ENCODE data around the gene WDR17.

Gene WDR17

DNA sequence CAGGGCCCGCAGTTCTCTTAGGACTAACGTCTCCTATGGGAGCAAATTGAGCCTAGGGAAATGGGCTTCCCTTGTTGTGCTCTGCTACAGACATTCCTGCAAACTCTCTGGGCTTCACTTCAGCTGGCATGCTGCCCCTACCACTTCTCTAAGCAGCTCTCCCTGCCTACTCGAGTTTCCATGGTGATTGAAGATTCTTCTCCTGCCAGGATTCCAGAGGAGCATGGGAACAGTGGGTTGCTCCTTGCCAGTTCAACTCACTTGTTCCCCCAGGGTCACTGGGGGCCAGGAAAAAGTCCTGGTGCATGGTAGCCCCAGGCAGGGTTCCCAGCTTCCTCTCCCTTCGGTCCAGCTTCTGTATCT lies 21.1 kb upstream of the WDR17 start:
- no peaks in the 10 kb centered on the region for H3K9me3 ChIP-seq (ENCODE audit: insufficient read depth, low read depth, low read length)
- H3K27ac ChIP-seq (ENCODE audit: low read depth, low read length) = no peak overlapping the region
- H2BK5ac ChIP-seq (ENCODE audit: low read depth, low read length, poor library complexity) = no peak overlapping the region
- H3K9ac ChIP-seq (ENCODE audit: low read length) = no peak overlapping the region
- DNase-seq = no peak
- H3K79me2 ChIP-seq (ENCODE audit: control insufficient read depth, insufficient read depth, low read length, poor library complexity) = no peaks in the 10 kb centered on the region
- no peak overlapping the region for H3K18ac ChIP-seq (ENCODE audit: low read length)
- no peak overlapping the region for H2BK120ac ChIP-seq (ENCODE audit: insufficient read depth, low read length, poor library complexity)
- no peak overlapping the region for H4K91ac ChIP-seq (ENCODE audit: low read depth, low read length)
- H3K4me3 ChIP-seq (ENCODE audit: low read depth, low read length) = no peak overlapping the region
- no peak overlapping the region for H3K23ac ChIP-seq (ENCODE audit: low read length)
- H2AFZ ChIP-seq (ENCODE audit: insufficient read depth, low read length, poor library complexity) = no peak overlapping the region
- no peaks in the 10 kb centered on the region for H3K36me3 ChIP-seq (ENCODE audit: control insufficient read depth in 1 of 2, insufficient read depth in 2 of 2, low read length in 2 of 2)
- H4K8ac ChIP-seq (ENCODE audit: low read depth, low read length) = no peak overlapping the region
- H2AK5ac ChIP-seq (ENCODE audit: low read length) = no peak overlapping the region
- no peak overlapping the region for H3K4ac ChIP-seq (ENCODE audit: low read depth, low read length)
- no peaks in the 10 kb centered on the region for H3K79me1 ChIP-seq (ENCODE audit: low read length)
- no peak overlapping the region for H3K14ac ChIP-seq (ENCODE audit: low read length)
- no peak overlapping the region for H3K4me2 ChIP-seq (ENCODE audit: low read length)
- WGBS (ENCODE audit: extremely low coverage, insufficient coverage, insufficient read length) = no CpG with 5 or more reads among the region's 4 CpGs
- H2BK12ac ChIP-seq (ENCODE audit: low read length) = no peak overlapping the region
- no peaks in the 10 kb centered on the region for H3K4me1 ChIP-seq (ENCODE audit: control insufficient read depth in 1 of 2, insufficient read depth in 2 of 2, low read length in 2 of 2)
- no peaks in the 10 kb centered on the region for H3K27me3 ChIP-seq (ENCODE audit: insufficient read depth, low read length)
- no peak overlapping the region for H4K12ac ChIP-seq (ENCODE audit: low read depth, low read length)

- Histone ChIP-seq H3K79me2 (ENCODE audit: control insufficient read depth, insufficient read depth, low read length, poor library complexity) (no peaks in the 10 kb centered on the region), H3K9ac (ENCODE audit: low read length) (no peak overlapping the region), H3K14ac (ENCODE audit: low read length) (no peak overlapping the region), H4K91ac (ENCODE audit: low read depth, low read length) (no peak overlapping the region), H3K36me3 (ENCODE audit: control insufficient read depth in 1 of 2, insufficient read depth in 2 of 2, low read length in 2 of 2) (no peaks in the 10 kb centered on the region), H2BK12ac (ENCODE audit: low read length) (no peak overlapping the region), H2BK5ac (ENCODE audit: low read depth, low read length, poor library complexity) (no peak overlapping the region), H3K27ac (ENCODE audit: low read depth, low read length) (no peak overlapping the region), H2AFZ (ENCODE audit: insufficient read depth, low read length, poor library complexity) (no peak overlapping the region), H3K4me3 (ENCODE audit: low read depth, low read length) (no peak overlapping the region), H2BK120ac (ENCODE audit: insufficient read depth, low read length, poor library complexity) (no peak overlapping the region), H3K18ac (ENCODE audit: low read length) (no peak overlapping the region), H3K27me3 (ENCODE audit: insufficient read depth, low read length) (no peaks in the 10 kb centered on the region), H3K23ac (ENCODE audit: low read length) (no peak overlapping the region), H3K4me2 (ENCODE audit: low read length) (no peak overlapping the region), H3K4me1 (ENCODE audit: control insufficient read depth in 1 of 2, insufficient read depth in 2 of 2, low read length in 2 of 2) (no peaks in the 10 kb centered on the region), H4K12ac (ENCODE audit: low read depth, low read length) (no peak overlapping the region), H4K8ac (ENCODE audit: low read depth, low read length) (no peak overlapping the region), H3K79me1 (ENCODE audit: low read length) (no peaks in the 10 kb centered on the region), H3K4ac (ENCODE audit: low read depth, low read length) (no peak overlapping the region), H2AK5ac (ENCODE audit: low read length) (no peak overlapping the region), H3K9me3 (ENCODE audit: insufficient read depth, low read depth, low read length) (no peaks in the 10 kb centered on the region)
- no CpG with 5 or more reads among the region's 4 CpGs for WGBS (ENCODE audit: extremely low coverage, insufficient coverage, insufficient read length)
- DNase-seq = no peak
Observed at GRCh38 chr4:176048631-176049030, 17.0 kb upstream of the WDR17 start.

DNA sequence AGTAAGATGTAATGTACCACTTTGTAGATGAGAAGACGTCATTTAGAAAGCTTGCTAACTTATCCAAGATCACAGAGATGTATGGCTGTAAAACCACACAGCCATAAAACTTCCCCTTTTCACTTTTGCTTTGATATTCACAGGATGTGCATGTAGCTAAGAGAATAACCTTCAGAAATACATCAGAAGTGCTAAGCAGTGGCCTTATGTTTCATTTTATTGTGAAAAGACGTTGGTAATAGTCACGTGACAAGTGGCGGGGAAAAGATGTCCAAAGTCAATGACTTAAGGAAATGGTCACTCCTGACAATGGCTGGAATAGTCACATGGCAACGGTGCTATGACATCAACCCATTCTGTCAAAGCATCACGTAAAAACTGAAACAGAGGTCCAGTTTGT lies 12.9 kb upstream of the WDR17 start:
- Histone ChIP-seq H2AK5ac (ENCODE audit: low read length) (no peak overlapping the region), H3K23ac (ENCODE audit: low read length) (no peak overlapping the region), H3K79me2 (ENCODE audit: control insufficient read depth, insufficient read depth, low read length, poor library complexity) (no peaks in the 10 kb centered on the region), H3K14ac (ENCODE audit: low read length) (no peak overlapping the region), H4K91ac (ENCODE audit: low read depth, low read length) (no peak overlapping the region), H2BK12ac (ENCODE audit: low read length) (no peak overlapping the region), H3K9ac (ENCODE audit: low read length) (no peak overlapping the region), H3K36me3 (ENCODE audit: control insufficient read depth in 1 of 2, insufficient read depth in 2 of 2, low read length in 2 of 2) (no peaks in the 10 kb centered on the region), H4K12ac (ENCODE audit: low read depth, low read length) (no peak overlapping the region), H3K4me2 (ENCODE audit: low read length) (no peak overlapping the region), H3K18ac (ENCODE audit: low read length) (no peak overlapping the region), H3K9me3 (ENCODE audit: insufficient read depth, low read depth, low read length) (no peaks in the 10 kb centered on the region), H3K4me1 (ENCODE audit: control insufficient read depth in 1 of 2, insufficient read depth in 2 of 2, low read length in 2 of 2) (no peaks in the 10 kb centered on the region), H2BK5ac (ENCODE audit: low read depth, low read length, poor library complexity) (no peak overlapping the region), H2BK120ac (ENCODE audit: insufficient read depth, low read length, poor library complexity) (no peak overlapping the region), H3K79me1 (ENCODE audit: low read length) (no peaks in the 10 kb centered on the region), H3K27ac (ENCODE audit: low read depth, low read length) (no peak overlapping the region), H3K4ac (ENCODE audit: low read depth, low read length) (no peak overlapping the region), H3K4me3 (ENCODE audit: low read depth, low read length) (no peak overlapping the region), H4K8ac (ENCODE audit: low read depth, low read length) (no peak overlapping the region), H2AFZ (ENCODE audit: insufficient read depth, low read length, poor library complexity) (no peak overlapping the region), H3K27me3 (ENCODE audit: insufficient read depth, low read length) (no peaks in the 10 kb centered on the region)
- no peak for DNase-seq
- no CpG with 5 or more reads among the region's 6 CpGs for WGBS (ENCODE audit: extremely low coverage, insufficient coverage, insufficient read length)

DNA sequence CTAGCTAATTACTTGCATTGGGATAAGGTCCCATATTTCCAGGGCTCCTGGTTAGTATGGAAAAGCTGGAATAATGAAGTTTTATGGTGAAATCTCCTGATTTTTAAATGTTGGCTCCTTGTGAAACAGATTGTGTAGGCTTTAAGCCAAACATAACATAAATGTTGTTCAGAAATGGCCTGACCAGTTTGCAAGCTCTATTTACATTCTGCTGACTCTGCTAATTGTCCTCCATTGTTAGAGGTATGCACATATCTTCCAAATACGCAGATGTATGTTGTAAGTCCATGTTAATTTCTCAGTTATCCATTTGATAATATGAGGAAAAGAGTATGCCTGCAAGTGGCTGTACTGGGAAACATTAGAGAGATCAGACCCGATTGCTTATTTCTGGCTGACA lies 11.9 kb upstream of the WDR17 start:
- no peaks in the 10 kb centered on the region for H3K4me1 ChIP-seq (ENCODE audit: control insufficient read depth in 1 of 2, insufficient read depth in 2 of 2, low read length in 2 of 2)
- H4K8ac ChIP-seq (ENCODE audit: low read depth, low read length) = no peak overlapping the region
- no peak overlapping the region for H3K9ac ChIP-seq (ENCODE audit: low read length)
- H3K4ac ChIP-seq (ENCODE audit: low read depth, low read length) = no peak overlapping the region
- H3K27ac ChIP-seq (ENCODE audit: low read depth, low read length) = no peak overlapping the region
- no peaks in the 10 kb centered on the region for H3K9me3 ChIP-seq (ENCODE audit: insufficient read depth, low read depth, low read length)
- H3K79me1 ChIP-seq (ENCODE audit: low read length) = no peaks in the 10 kb centered on the region
- DNase-seq = no peak
- H3K18ac ChIP-seq (ENCODE audit: low read length) = no peak overlapping the region
- no peak overlapping the region for H2BK12ac ChIP-seq (ENCODE audit: low read length)
- H3K4me3 ChIP-seq (ENCODE audit: low read depth, low read length) = no peak overlapping the region
- H3K23ac ChIP-seq (ENCODE audit: low read length) = no peak overlapping the region
- H4K91ac ChIP-seq (ENCODE audit: low read depth, low read length) = no peak overlapping the region
- H2AFZ ChIP-seq (ENCODE audit: insufficient read depth, low read length, poor library complexity) = no peak overlapping the region
- no peak overlapping the region for H3K14ac ChIP-seq (ENCODE audit: low read length)
- no CpG with 5 or more reads among the region's 2 CpGs for WGBS (ENCODE audit: extremely low coverage, insufficient coverage, insufficient read length)
- H3K79me2 ChIP-seq (ENCODE audit: control insufficient read depth, insufficient read depth, low read length, poor library complexity) = no peaks in the 10 kb centered on the region
- H3K4me2 ChIP-seq (ENCODE audit: low read length) = no peak overlapping the region
- no peaks in the 10 kb centered on the region for H3K27me3 ChIP-seq (ENCODE audit: insufficient read depth, low read length)
- H2BK5ac ChIP-seq (ENCODE audit: low read depth, low read length, poor library complexity) = no peak overlapping the region
- no peak overlapping the region for H2BK120ac ChIP-seq (ENCODE audit: insufficient read depth, low read length, poor library complexity)
- H4K12ac ChIP-seq (ENCODE audit: low read depth, low read length) = no peak overlapping the region
- no peaks in the 10 kb centered on the region for H3K36me3 ChIP-seq (ENCODE audit: control insufficient read depth in 1 of 2, insufficient read depth in 2 of 2, low read length in 2 of 2)
- H2AK5ac ChIP-seq (ENCODE audit: low read length) = no peak overlapping the region
